ENCODE measurements around the gene RNU5B-1.
"Not testable (repeated sequence)": the region's sequence is repeated elsewhere in the genome, so short reads cannot be mapped to it uniquely, and the experiment has no call there.

The RNU5B-1 gene

GRCh38 chr15:65343374-65343981 is 39.0 kb downstream of the RNU5B-1 start:
- no peak for DNase-seq (ENCODE audit: low read depth in 3 of 3)

DNA sequence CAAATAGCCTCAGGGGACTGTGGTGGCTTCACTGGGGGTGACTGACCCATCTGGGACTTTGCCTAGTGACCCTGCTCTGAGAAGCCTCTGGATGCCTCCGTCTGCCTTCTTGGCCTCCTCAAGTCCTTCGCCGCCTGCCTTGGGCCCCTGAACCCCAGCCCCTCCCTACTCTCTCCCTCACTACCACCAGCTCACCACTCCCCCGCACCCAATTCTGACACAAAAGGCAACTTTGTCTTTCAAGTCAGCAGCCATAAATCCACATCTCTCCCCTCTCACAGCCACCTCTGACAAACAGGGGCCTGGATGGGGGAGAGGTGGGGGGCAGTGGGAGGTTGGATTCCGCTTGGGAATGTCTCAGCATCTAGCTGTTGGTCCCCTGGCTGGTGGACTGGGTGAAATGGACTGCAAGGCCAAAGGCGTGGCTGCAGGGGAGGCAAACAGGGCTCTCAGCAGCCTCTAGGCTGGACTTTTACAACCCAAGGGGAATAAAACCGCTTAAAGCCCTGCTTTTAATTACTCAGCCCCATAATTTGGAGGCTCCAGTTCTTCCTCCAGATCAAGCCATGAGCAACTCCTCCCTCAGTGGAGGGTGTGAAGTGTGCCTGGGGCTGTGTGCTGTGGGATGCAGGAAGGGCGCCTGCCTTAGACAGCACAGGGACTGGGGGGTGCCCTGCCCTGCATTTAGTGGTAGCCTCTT is 39.9 kb downstream of the RNU5B-1 start:
- DNase-seq (ENCODE audit: low read depth in 3 of 3), result no peak

- no peak for DNase-seq (ENCODE audit: low read depth in 3 of 3)
Observed at GRCh38 chr15:65344914-65345275, 40.4 kb downstream of the RNU5B-1 start.

GRCh38 chr15:65346856-65347598 is 42.5 kb downstream of the RNU5B-1 start:
- DNase-seq (ENCODE audit: low read depth in 3 of 3), result no peak

GRCh38 chr15:65347756-65348155 is 43.3 kb downstream of the RNU5B-1 start:
- DNase-seq (ENCODE audit: low read depth in 3 of 3), result not testable (repeated sequence)

DNA sequence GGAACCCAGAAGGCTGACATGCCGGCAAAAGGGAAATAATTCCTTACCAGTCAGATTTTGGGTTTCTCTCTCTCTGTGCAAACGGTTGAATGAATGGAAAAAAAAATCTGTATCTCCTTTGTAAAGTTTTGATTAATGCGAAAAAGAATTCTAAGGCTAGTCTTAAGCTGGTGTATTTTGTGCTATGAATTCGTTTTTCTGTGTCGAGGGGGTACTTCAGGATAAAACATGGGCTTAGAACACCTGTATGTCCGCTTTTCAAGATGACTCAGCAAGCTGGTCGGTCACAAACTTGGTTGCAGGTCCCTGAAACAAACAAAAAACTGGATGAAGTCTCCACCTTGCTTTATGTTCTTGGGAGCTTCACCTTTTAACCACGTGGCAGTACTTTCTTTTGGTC is 44.9 kb downstream of the RNU5B-1 start:
- DNase-seq (ENCODE audit: low read depth in 3 of 3), result no peak

GRCh38 chr15:65351972-65352371 is 47.5 kb downstream of the RNU5B-1 start:
- DNase-seq (ENCODE audit: low read depth in 3 of 3), result not testable (repeated sequence)

All from stimulated activated CD4-positive, alpha-beta T cell treated with anti-CD3 and anti-CD28 coated beads, TNF-alpha, amount 100 ng/mL, for 4 hours (primary cell).